GM12801 (cell line): ENCODE measurements around the gene ZNF426.

Experiments used
- CTCF ChIP-seq: IDR thresholded peaks from one replicate; pipeline ENCODE4 v1.5.1; 2011; ENCODE audit warnings: control low read depth; ENCODE audit not compliant: insufficient read length; ENCODE audit errors: extremely low read depth

The ZNF426 gene

GRCh38 chr19:9507285-9507684 is 31.2 kb downstream of the ZNF426 start:
- no peak for TF ChIP-seq CTCF

- TF ChIP-seq CTCF = no peak
These were observed 37.6 kb downstream of the ZNF426 start for GRCh38 chr19:9500796-9501195.

- TF ChIP-seq CTCF = no peak
These were observed 40.1 kb downstream of the ZNF426 start, which contains the start of gene ZNF560 for GRCh38 chr19:9498183-9498902. ZNF560 (minus strand) TSS chr19:9498616; CDS start chr19:9475313, 23,303 bp downstream.

- TF ChIP-seq CTCF = no peak
These were observed 44.3 kb downstream of the ZNF426 start for GRCh38 chr19:9494096-9494495.

GRCh38 chr19:9487016-9487415 is 51.4 kb downstream of the ZNF426 start:
- no peak for TF ChIP-seq CTCF

- no peak for TF ChIP-seq CTCF
These were observed 53.3 kb downstream of the ZNF426 start for GRCh38 chr19:9485140-9485539.

GRCh38 chr19:9474975-9475374 is 63.5 kb downstream of the ZNF426 start:
- no peak for TF ChIP-seq CTCF
